Measurements from ENCODE around the gene SPAG9.

DNA sequence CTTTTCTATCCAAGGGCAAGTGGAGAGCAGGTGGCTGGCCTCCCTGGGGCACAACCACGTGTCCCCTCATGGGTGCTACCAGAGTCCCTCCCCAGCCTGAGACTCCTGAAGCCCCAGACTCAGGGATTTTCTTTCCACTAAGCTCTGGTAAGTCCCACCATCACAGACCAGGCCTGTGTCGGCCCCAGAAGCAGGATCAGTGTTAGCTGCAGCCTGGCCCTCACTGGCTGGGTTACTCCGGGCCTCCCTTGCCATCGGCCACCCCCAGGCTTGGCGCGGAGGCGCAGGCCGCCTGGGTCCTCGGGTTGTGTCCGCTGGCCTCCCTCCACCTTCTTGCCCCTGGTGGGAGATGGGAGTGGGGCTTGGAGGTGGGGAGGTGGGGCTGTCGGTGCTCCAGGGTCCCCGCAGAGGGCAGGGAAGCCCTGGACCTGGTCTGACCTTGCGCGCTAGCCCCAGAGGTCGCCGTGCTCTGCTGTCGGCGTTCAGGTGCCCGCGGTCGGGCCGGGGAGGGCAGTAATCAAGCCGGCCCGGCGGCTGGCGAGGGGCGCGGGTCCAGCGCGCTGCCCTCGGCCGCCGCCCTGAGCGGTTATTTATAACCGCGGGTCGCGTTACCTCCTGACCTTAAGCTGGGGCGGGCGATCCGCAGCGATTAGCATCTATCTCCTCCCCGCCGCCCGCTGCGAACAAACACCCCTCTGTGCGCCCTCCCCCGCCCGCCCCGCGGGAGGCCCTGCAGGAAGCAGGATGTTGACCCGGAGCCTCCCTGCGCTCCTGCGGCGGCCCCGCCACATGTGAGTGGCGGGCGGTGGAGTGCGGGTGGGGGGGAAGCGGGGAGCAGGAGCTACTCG is 176.4 kb downstream of the SPAG9 start:
- TF ChIP-seq POLR2A (IDR thresholded peaks at IDR 0.05; ENCODE audit: control extremely low read depth in 1 of 2, low read depth in 2 of 2, low read length in 2 of 2) (no peak), MAX (IDR thresholded peaks at IDR 0.05) (no peak), GABPA (IDR thresholded peaks at IDR 0.05; ENCODE audit: borderline replicate concordance, insufficient read depth, low read length) (no peak), CTCF (IDR thresholded peaks at IDR 0.05; ENCODE audit: control extremely low read depth in 1 of 3, insufficient read depth in 1 of 3, low read depth in 1 of 3, low read length in 3 of 3) (no peak), SP1 (IDR thresholded peaks at IDR 0.05; ENCODE audit: low read depth, low read length) (no peak), BCL11A (IDR thresholded peaks at IDR 0.05; ENCODE audit: low read depth in 2 of 2, low read length in 2 of 2) (no peak), EZH2 (IDR thresholded peaks at IDR 0.05; ENCODE audit: low read depth, low read length, severe bottlenecking) (no peak), RXRA (IDR thresholded peaks at IDR 0.05; ENCODE audit: insufficient read depth, low read depth, low read length) (peak; percentile 58; the same call in 1 of the 2 replicates), CBX8 (IDR thresholded peaks at IDR 0.05; ENCODE audit: borderline replicate concordance, low read depth, low read length) (no peak), SIN3A (conservative IDR thresholded peaks at IDR 0.05 in 1 of 2, IDR thresholded peaks at IDR 0.05 in 1 of 2; ENCODE audit: low read depth in 1 of 2, low read length in 2 of 2) (no peak), ZNF274 (IDR thresholded peaks at IDR 0.05; ENCODE audit: borderline replicate concordance, extremely low read depth, low read length) (no peak), POU5F1 (IDR thresholded peaks at IDR 0.05; ENCODE audit: low read depth, low read length) (no peak)
- TF ChIP-seq, protein P1, sequence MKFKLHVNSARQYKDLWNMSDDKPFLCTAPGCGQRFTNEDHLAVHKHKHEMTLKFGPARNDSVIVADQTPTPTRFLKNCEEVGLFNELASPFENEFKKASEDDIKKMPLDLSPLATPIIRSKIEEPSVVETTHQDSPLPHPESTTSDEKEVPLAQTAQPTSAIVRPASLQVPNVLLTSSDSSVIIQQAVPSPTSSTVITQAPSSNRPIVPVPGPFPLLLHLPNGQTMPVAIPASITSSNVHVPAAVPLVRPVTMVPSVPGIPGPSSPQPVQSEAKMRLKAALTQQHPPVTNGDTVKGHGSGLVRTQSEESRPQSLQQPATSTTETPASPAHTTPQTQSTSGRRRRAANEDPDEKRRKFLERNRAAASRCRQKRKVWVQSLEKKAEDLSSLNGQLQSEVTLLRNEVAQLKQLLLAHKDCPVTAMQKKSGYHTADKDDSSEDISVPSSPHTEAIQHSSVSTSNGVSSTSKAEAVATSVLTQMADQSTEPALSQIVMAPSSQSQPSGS (IDR thresholded peaks at IDR 0.05; ENCODE audit: low read length), result no peak
- TF ChIP-seq, protein P2, sequence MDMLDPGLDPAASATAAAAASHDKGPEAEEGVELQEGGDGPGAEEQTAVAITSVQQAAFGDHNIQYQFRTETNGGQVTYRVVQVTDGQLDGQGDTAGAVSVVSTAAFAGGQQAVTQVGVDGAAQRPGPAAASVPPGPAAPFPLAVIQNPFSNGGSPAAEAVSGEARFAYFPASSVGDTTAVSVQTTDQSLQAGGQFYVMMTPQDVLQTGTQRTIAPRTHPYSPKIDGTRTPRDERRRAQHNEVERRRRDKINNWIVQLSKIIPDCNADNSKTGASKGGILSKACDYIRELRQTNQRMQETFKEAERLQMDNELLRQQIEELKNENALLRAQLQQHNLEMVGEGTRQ (IDR thresholded peaks at IDR 0.05; ENCODE audit: low read length), result no peak

Data from H1 (cell line).